Fibroblast of skin of left quadriceps (primary cell): ENCODE data around the gene FAP.

Experiments
- DNase-seq, 2 experiments: peaks; one replicate each; pipeline ENCODE4 v3.0.0-alpha.2; 2013; ENCODE audit warnings: low read depth in 2 of 2

Gene FAP, protein sequence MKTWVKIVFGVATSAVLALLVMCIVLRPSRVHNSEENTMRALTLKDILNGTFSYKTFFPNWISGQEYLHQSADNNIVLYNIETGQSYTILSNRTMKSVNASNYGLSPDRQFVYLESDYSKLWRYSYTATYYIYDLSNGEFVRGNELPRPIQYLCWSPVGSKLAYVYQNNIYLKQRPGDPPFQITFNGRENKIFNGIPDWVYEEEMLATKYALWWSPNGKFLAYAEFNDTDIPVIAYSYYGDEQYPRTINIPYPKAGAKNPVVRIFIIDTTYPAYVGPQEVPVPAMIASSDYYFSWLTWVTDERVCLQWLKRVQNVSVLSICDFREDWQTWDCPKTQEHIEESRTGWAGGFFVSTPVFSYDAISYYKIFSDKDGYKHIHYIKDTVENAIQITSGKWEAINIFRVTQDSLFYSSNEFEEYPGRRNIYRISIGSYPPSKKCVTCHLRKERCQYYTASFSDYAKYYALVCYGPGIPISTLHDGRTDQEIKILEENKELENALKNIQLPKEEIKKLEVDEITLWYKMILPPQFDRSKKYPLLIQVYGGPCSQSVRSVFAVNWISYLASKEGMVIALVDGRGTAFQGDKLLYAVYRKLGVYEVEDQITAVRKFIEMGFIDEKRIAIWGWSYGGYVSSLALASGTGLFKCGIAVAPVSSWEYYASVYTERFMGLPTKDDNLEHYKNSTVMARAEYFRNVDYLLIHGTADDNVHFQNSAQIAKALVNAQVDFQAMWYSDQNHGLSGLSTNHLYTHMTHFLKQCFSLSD

DNA sequence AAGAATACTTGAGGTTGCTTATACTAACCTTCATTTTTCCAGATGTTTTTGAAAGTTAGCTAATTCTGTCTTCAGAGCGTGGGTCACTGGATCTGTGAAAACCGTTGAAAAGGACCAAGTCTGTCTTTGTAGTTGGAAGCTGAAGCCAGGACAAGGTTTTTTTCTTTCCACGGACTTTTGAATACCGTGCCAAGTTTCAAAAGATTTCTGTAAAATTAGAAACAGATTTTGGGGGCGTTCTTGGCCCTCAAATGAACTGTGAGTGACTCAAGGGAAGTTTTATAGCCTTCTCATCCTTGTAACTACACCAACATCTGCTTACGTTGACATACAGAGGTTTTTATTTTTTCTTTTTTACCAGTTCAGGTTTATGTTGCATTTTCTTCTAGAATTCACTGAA lies at the start of gene FAP:
Gene FAP (minus strand): TSS at position 152 of the 400 bp plus-strand sequence. CDS start 118 bp downstream, at position 34.
- peak; percentile 94 for DNase-seq

DNA sequence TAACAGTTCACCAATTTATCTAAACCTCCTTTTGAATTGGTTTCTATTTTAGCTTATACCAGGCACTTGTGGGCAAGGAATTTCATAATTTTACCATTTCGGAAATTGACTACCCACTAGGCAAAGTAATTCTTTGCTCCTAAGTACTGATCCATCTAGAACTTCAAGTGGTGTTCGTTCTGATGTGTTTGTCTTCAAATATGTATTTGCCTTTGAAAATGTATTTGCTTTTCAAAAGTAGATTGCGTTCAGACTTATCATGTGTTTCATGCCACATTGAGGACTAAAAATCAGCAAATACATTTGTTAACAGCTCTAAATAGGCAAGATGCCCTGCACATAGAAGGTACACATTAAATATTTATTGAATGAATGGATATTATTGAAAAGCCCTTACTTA lies 48.5 kb upstream of the FAP start:
- no peak for DNase-seq

- DNase-seq: peak in 1 of 2 experiments; percentile 42
These were observed 39.6 kb upstream of the FAP start for GRCh38 chr2:162282765-162283425.

- DNase-seq: no peak
These were observed 37.4 kb upstream of the FAP start for GRCh38 chr2:162280654-162281053.

GRCh38 chr2:162277381-162277780 lies 34.1 kb upstream of the FAP start:
- DNase-seq: no peak

GRCh38 chr2:162267996-162268395 lies 24.8 kb upstream of the FAP start:
- no peak for DNase-seq

DNA sequence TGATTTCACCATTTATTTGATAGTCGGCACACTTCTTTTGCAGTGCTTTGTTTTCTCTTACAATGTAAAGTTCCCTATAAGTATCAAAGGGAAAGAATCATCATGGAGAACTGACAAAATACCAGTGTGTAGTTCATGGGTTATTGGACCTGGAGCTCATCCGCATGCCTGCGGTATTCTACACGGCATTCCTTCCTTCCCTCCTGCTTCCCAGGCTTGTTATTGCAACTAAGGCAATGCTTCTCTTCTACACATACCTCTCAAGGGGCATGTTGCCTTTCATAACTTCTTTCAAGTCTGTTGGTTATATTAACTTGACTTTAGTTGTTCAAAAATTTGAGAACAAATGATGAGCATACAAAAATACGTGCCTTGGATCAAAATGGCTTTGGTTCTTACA lies 24.3 kb upstream of the FAP start:
- DNase-seq: no peak

DNA sequence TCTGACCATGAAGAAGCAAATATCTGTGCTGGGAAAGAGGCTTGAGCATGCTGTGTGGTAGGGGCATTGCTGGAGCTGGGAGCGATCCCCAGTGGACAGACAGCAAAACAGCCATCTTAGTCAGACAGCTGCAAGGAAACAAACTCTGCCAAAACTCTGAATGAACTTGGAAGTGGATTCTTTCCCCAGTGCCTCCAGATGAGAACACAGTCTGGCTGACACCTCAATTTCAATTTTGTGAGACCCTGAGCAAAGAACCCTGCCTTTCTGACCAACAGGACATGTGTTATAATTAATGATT lies 23.2 kb upstream of the FAP start:
- no peak for DNase-seq

DNA sequence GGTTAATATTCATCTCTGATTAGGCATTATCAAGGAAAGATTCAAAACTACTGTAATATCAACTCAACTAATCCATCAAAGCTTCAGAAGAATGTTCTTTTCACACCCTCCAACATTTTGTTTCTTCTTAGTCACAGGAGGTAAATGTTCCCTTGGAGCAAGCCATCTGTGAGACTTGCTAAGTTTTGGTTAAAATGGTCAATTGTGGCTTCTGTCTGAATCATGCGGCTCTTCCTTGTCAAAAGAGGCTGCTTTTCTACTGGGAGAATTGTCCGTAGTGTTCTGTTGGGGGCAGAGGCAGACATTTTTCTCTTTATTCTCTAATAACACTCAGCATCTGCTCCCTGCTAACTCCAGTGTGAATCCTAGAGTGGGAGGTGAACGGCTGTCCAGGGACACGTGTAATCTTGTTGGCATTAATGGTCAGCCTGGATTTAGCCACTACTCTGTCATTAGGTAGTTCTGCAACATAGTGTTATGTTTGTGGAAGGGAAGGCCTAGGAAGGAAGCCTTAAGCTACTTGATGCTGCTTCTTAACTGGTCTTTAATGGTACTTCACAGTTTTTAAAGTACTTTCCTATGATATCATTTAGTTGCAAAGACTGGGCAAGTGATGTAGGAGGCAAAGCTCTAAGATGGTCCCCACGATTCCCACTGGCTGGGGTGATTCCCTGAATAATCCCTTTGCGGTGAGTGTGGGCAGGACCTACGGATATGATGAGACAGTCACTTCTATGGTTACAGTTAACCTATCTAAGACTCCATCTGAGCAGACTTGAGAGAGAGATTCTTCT lies 22.6 kb upstream of the FAP start:
- DNase-seq: no peak

GRCh38 chr2:162261032-162261945 lies 18.0 kb upstream of the FAP start:
- DNase-seq: no peak

GRCh38 chr2:162258686-162259085 lies 15.4 kb upstream of the FAP start:
- no peak for DNase-seq

- no peak for DNase-seq
These were observed 14.9 kb upstream of the FAP start for GRCh38 chr2:162258169-162258568.

- no peak for DNase-seq
These were observed 14.2 kb upstream of the FAP start for GRCh38 chr2:162257425-162257824.

DNA sequence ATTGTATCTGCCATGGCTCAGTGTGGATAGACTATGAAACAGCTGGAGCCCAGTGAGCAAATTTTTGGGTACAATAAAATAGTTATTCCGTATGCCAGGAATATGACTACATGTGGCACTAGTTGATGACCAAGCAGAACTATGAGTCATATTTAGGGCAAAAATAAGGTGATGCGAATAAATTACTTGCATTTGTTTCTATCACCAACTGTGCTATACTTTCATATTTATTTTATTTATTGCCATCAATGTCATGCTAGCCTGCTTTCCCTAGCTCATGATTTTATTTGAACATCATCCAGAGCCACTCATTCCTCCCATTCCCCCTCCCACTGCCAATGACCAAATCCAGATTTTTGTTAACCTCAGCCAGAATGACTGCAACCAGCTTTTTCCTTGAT lies 13.3 kb upstream of the FAP start:
- DNase-seq: peak; percentile 57 to 63

DNA sequence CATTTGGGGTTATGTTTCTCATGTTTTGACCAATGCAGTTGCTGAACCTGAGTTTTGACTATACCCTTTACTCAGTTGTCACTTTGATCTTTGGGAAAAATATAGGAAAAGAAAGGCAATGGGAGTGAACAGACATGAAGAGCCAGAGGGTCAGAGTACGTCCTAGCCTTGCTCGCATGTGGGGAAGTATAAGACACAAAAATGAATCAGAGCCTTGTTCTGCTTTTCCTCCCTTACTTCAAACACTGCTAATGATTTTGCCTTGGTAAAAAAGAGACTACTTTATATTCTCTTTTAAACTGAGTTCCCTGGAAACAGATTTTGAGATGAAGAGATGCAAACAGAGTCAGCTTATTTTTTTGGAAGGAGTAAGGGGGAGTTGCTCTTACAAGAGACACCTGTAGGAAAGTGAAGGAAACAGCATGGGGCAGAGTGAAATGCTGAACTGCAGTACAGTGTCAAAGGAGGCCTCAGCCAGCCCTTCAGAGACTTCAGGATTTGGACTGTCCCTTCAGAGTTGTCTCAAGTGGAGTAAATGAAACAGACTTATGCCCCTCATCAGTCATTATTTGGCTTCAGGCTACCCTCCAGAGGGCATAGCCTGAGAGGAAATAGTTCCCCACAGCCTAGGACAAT lies 11.1 kb upstream of the FAP start:
- DNase-seq: no peak

GRCh38 chr2:162253435-162253834 lies 10.2 kb upstream of the FAP start:
- no peak for DNase-seq

DNA sequence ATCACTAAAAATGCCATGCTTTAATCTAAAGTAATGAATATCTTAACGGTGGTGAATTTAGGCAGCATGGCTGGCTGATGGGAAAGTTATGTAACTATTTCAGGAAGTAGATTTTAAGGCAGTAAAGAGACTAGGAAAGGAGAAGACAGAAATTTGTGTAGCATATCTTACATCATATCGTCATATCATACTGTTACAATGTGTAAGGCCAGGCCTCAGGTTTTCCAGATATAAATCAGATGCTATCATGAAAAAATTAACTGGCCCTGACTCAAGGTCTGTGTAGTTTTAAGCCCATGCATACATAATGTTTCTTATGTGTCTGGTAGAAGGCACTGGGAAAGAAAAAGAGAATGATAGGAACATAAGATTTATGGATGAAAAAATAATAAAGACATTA lies 8.9 kb upstream of the FAP start:
- no peak for DNase-seq

GRCh38 chr2:162245781-162246180 lies 2.5 kb upstream of the FAP start:
- peak in 1 of 2 experiments; percentile 57 for DNase-seq

DNA sequence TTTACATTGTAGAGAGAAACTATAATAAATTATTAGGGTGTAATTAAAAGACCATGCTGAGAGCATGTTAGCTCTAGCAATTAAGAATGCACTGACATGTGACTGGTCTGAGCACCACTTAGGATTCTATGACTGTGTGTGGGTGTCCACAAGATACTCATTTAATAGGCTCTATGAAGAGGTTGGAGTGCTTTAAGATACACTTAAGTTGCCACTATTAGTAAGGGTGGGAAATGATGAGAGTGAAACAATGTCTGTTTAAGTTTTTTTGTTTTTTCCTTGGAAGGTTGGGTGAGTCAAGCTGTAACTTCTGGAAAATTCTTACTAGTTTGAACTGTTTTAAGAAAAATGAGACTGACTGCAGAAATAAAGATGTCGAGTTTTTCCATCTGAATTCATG lies 1.8 kb upstream of the FAP start:
- DNase-seq: no peak

DNA sequence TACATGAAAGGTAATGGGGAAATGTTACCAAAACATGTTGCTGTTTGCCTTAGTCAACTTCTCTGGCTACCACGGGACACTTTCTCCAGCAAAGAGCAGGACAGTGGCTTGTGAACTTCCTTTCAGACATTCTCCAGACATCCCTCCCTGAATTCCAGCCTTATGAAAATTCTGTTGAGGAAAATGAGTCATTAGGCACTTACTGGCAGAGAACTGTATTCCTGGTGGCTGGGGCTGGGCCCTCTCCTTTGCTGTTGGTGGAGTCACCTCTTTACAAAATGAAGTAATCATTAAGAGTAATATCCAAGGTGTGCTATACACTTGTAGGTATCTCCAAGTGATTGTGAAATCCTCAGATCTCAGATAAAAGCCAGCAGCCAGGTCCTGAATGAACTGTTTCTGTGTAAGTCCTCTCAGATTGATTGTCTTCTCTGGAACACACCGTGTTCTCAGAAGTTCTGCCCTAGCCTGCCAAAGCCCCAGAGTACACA lies 1.3 kb upstream of the FAP start:
- DNase-seq: peak; percentile 76 to 78
